ENCODE measurements around the gene TTLL6.

TTLL6 gene

DNA sequence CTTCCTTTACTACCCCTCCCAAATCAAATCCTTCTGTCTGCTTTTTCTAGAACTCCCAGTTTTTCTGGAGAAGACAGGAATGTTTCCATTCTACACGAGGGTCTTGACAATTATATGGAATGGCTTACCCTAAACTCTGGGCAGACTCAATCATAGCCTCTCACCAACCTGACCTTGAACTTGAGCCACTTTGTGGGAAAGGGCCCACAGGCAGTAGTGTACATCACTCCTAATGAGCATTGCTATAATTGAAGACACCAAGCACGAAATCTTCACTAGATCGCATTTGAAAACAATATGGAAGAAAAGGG, 86.8 kb downstream of the TTLL6 start:
- H3K4me3 ChIP-seq (ENCODE audit: low read depth, low read length), result no peak overlapping the region
- TF ChIP-seq CTCF (conservative IDR thresholded peaks at IDR 0.05; ENCODE audit: low read depth, low read length), result no peak

DNA sequence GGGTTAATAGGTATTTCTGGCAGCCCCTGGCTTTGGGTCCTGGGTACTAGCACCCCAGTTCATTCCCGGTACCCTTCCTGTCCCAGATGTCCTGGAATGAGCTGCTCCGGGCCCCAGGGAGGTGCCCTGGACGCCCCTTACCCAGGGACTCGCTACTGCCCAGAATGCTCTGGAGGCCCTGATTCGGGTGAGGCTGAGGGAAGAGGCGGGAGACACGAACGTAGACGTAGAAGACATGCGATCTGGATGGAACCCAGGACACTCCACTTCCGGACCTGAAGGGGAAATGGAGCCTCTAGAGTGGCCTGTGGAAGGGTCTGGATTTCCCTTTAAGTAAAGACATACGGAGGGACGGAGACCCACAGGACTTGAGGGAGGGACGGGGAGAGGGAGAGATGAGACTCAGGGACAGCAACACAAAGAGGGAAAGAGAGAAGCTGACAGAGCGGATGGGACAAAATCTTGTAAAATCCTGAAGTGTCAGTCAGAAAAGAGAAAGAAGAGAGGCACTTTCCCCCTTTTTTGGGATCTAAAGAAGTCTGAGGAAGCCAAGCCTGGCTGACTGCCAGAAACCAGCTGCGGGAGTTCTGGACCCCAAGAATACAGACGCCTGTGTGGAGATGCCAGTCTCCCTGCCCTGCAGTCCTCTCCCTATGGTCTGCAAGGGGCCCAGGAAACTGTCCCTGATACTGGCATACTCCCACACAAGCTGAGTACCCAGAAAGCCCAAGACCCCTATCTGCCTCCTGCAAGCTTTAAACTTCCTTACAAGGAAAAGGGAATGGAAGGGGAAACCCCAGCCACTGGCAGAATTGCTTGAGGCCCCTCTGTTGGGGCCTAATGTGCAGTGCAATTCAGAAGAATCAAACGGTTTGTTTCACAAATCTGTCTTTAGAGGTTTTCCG, 87.4 kb downstream of the TTLL6 start:
- no peak for DNase-seq (ENCODE audit: low read depth)
- no peak overlapping the region for H3K4me3 ChIP-seq (ENCODE audit: low read depth, low read length)
- no peak for TF ChIP-seq CTCF (conservative IDR thresholded peaks at IDR 0.05; ENCODE audit: low read depth, low read length)

More for the DNA sequence above, 86.8 kb downstream of the TTLL6 start:
- no peak for DNase-seq (ENCODE audit: low read depth)

DNA sequence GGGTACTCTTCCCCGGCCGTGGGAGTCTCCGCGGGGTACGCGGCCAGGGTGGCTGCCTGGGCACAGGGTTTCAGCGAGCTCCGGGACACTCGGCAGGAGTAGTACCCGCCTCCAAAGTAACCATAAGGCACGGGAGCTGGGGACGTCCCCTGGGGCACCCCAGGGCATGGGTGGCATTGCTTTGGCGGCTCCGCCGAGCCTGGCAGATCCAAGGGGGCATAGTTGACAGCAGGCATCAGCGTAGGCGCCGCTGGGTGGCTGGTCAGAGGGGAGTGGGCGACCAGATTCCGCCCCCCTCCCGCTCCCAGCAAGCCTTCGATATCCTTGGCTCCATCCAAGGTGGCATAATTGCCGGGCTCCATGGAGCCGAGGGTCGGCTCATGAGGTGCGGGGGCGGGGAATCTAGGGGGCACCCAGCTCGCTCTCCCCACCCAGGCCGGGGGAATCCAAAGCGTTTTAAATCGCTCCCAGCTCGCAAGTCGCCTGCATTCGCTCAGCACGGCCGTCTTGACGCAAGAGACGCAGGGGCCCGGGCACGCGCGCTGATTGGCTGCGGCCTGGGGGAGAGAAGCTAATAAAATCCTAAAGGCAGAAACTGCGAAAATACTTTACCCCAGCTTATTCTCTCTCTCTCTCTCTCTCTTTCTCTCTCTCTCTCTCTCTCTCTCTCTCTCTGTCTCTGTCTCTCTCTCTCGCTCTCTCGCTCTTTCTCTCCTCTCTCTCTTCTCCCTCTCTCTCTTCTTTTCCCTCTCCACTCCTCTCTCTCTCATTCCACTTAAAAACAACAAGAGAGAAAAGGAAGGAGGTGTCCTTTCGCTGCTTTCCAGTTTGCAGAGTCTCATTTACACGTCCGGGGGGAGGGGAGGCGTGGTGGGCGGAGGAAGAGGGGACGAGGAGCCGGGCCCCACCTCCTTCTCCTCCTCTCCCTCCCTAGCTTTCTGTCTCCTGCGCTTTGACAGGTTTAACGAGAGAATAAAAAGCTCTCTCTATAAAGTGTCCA, 88.5 kb downstream of the TTLL6 start, which contains the start of gene HOXB13:
Gene HOXB13 (minus strand): TSS at position 519 of the 1,000 bp plus-strand sequence. CDS start 157 bp downstream, at position 362.
- no peak for TF ChIP-seq CTCF (conservative IDR thresholded peaks at IDR 0.05; ENCODE audit: low read depth, low read length)
- no peak within 1 kb of the TSS for H3K4me3 ChIP-seq (ENCODE audit: low read depth, low read length)

DNA sequence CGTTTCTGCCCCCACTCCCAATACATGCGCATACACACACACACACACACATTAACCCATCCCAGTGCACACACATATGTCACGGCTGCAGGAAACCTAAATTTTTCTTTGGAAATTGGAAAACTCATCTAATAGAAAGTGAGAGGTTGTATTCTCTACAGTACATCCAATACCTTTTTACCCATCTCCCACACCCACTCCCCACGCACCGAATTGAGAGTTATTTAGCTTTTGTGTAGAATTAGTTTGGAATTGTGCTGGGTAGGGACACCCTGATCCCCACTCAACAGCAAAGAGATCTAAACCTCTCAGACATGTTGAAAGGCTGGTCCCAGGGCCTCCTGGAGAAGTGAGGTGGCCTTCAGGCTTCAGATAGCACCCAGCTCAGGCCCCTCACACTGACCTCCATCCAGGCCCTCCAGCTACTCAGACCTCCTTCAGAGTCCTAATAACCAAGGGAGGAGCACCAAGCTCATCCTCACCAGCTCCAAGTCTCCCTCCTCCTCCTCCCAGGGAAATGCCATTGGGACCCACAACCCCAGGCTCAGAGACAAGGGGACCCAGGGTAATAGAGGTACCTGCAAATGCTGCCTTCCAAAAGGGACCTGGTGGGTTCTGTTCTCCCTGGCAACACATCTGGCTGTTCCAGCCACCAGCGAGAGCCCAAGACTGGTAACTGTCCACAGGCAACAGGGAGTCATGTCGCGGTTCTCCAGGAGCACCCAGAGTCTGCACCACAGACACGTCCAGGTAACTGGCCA, 89.4 kb downstream of the TTLL6 start:
- H3K4me3 ChIP-seq (ENCODE audit: low read depth, low read length), result no peak overlapping the region
- TF ChIP-seq CTCF (conservative IDR thresholded peaks at IDR 0.05; ENCODE audit: low read depth, low read length), result no peak
- DNase-seq (ENCODE audit: low read depth), result no peak

More for the DNA sequence above, 88.5 kb downstream of the TTLL6 start, which contains the start of gene HOXB13:
- no peak for DNase-seq (ENCODE audit: low read depth)

DNA sequence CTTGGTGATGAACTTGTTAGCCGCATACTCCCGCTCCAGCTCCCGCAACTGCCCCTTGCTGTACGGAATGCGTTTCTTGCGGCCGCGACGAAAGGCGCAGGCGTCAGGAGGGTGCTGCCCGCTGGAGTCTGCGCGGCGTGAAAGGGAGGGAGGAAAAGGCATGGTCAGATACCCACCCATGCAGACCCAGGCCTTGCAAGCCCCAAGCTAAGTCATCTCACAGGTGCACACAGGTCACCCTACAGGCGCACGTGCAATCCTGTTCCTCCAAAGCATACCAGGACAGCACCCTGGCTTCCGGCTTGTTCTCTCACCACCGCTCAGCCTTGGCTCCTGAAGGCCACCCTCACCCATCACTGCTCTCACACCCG, 90.1 kb downstream of the TTLL6 start:
- H3K4me3 ChIP-seq (ENCODE audit: low read depth, low read length), result no peak overlapping the region
- DNase-seq (ENCODE audit: low read depth), result no peak

More for the DNA sequence above, 90.1 kb downstream of the TTLL6 start:
- no peak for TF ChIP-seq CTCF (conservative IDR thresholded peaks at IDR 0.05; ENCODE audit: low read depth, low read length)

All from choroid plexus epithelial cell (primary cell).